ENCODE results near the gene MACROD2.

- TF ChIP-seq POLR2A (IDR thresholded peaks at IDR 0.05) (no peak), POLR2AphosphoS5 (IDR thresholded peaks at IDR 0.05) (no peak)
- TF ChIP-seq, protein P1, sequence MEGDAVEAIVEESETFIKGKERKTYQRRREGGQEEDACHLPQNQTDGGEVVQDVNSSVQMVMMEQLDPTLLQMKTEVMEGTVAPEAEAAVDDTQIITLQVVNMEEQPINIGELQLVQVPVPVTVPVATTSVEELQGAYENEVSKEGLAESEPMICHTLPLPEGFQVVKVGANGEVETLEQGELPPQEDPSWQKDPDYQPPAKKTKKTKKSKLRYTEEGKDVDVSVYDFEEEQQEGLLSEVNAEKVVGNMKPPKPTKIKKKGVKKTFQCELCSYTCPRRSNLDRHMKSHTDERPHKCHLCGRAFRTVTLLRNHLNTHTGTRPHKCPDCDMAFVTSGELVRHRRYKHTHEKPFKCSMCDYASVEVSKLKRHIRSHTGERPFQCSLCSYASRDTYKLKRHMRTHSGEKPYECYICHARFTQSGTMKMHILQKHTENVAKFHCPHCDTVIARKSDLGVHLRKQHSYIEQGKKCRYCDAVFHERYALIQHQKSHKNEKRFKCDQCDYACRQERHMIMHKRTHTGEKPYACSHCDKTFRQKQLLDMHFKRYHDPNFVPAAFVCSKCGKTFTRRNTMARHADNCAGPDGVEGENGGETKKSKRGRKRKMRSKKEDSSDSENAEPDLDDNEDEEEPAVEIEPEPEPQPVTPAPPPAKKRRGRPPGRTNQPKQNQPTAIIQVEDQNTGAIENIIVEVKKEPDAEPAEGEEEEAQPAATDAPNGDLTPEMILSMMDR (IDR thresholded peaks at IDR 0.05), result no peak
These were observed 1956.3 kb downstream of the MACROD2 start for GRCh38 chr20:15951658-15952057.

All from suprapubic skin (tissue), 4 donors.